Medulla oblongata (tissue), 1 donor: ENCODE measurements around the gene ENTPD1.
"Not testable (repeated sequence)": the region's sequence is repeated elsewhere in the genome, so short reads cannot be mapped to it uniquely, and the experiment has no call there.

Experiments
- DNase-seq: peaks from one replicate; pipeline ENCODE4 v3.0.0-alpha.2; 2015; ENCODE audit errors: extremely low spot score

ENTPD1 gene

DNA sequence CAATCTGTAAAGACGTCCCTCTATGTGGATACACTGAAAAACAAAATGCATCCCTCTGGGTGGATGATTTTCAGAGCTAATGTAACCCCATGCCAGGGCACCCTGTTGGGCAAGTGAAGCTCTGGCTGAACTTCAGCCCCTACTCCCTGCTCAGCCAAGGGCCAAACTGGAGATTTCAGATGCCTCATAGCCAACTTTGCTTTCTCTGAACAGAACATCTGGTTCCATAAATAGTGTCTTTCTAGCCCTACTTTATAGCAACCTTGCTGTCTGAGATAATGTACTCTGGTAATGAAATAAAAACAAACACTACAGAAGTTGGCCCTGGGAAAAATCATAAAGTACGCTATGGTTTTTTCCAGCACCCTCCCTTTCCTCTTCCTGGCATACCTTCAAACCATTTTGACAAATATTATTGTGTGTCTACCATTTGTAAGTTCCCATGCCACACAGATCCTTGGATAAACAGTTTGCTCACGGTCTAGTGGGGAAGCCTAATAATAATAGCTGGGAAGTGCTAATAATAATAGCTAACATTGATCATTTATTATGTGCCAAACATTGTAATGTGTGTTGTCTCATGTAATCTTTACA, 3.4 kb downstream of the ENTPD1 start:
- no peak for DNase-seq

GRCh38 chr10:95761939-95762492, 6.1 kb downstream of the ENTPD1 start:
- no peak for DNase-seq

- DNase-seq: no peak
These were observed 12.1 kb downstream of the ENTPD1 start for GRCh38 chr10:95767884-95768556.

DNA sequence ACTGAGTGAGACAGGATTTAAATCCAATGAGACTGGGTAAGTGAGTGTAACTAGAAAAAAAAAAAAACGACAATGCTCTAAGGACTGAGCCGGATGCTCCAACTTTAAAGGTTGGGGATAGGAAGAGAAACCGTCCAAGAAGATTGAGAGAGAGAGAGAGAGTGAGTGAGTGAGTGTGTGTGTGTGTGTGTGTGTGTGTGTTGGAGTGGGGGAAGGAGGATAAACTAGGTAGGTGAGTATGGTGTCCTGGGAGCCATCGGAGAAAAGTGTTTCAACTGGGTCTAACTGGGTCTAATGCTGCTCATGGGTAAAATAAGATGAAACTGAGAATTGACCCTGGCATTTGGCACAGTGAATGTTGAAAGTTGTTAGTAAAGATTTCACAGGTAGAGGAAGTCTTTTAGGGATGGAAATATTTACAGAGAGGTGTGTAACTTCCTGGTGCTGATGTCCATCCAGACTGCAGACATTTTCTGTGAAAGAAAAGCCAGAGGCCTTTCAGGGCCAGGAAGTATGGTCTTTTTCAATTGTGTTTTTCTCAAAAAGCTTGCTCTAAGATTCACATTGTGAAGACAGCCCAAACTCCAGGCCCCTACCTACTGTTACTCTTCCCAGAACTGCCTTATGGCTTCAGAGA, 14.2 kb downstream of the ENTPD1 start:
- DNase-seq: no peak

- DNase-seq: not testable (repeated sequence)
These were observed 17.5 kb downstream of the ENTPD1 start for GRCh38 chr10:95773454-95773853.

- DNase-seq: not testable (repeated sequence)
These were observed 21.7 kb downstream of the ENTPD1 start for GRCh38 chr10:95777638-95778037.

- DNase-seq: no peak
These were observed 26.4 kb downstream of the ENTPD1 start for GRCh38 chr10:95782318-95782717.

DNA sequence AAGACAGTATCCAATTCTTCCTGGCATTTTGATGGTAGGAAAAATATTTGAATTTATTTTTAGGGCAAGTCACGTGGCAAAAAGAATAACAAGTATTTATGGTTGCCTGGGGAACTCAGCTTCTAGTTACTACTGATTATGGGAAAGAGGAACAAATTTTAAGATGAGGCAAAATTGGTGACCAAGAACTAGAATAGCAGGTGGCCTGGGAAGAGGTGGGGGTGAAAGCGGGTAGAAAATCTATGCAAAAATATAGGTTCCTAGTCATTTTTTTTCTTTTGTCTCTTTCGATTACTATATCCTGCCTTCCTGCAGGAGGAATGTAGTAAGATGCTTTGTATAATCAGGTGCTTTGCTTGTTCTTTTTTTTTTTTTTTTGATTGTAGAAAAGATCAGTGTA, 27.8 kb downstream of the ENTPD1 start:
- DNase-seq: no peak

DNA sequence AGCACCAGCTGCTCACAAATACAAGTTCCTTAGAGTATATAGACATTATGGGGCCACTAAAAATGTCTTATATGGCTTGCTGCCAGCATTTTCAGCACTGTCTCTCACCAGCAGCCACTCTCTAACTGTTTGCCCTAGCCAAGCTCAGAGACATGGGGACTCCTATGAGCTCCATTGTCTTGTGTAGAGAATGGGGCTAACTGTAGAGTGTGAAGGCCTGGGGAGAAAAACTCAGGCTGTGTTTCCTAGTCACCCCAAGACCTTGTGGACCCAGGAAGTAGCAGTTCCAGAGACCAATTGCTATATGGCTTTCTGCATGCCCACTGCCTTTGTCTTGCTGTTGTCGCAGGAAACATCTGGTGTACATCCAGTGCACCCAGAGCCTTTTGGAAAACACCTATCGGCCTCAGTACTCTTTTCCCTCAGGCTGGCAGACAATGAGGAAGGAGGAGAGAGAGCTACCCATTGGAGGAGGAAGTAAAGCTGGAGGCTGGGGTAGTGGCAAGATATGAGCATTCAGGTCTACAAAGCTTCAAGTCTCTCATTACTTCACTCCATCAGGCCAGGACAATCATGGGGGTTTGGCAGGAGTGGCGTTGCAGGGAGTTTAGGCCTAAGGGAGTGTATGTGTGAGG, 28.4 kb downstream of the ENTPD1 start:
- DNase-seq: no peak

GRCh38 chr10:95785317-95785716, 29.4 kb downstream of the ENTPD1 start:
- no peak for DNase-seq

DNA sequence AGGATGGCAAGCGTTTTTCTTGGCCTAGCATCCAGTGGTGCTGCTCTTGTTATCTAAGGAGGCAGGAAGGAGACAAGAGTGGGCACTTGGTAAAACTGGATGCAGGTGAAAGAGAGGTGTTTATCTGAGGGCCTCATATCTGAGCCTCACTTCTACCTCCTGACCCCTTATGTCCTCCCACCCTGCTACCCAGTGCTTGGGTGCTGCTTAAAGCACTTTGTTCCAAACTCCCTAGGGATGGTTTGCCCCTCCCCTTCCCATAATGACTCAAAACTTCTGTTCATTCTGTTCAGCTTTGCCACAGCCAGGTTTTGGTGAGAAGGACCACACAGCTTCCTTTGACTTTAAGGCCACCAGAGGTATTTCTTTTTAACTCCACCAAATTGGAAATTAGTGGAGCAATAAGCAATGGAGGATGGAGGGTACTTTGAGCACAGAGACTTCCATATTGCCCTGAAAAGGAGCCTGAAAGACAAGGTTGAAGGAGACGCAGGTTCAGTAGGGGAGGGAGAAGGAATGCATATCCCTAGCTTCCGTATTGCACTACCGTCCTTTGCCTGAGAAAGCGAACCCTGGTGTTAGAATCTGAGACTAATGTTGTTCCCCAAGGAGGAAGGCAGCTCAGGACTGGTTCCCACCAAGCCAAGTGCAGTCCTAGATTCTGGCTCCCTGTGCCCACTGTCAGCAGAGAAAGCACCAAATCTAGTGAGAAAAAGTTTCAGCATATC, 30.1 kb downstream of the ENTPD1 start:
- no peak for DNase-seq

DNA sequence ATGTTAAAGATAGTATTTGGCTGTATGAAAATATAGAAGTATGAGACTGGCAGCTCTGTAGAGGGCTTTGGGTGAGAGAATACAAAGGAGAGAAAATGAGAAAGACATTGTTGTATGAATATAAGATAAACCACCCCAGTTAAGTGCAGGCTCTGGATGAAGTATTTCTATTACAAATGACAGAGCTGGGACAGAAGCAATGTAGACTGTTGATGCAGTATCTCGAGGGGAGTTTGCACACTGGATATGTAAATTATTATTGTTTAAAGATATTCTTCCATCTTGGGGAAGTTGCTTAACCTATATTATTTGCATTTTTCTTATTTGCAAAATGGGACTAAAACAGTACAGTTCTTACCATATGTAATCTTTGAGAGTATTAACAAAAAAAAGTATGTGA, 31.5 kb downstream of the ENTPD1 start:
- no peak for DNase-seq

GRCh38 chr10:95788830-95789229, 32.9 kb downstream of the ENTPD1 start:
- no peak for DNase-seq

- DNase-seq: no peak
These were observed 33.9 kb downstream of the ENTPD1 start for GRCh38 chr10:95789902-95790301.

DNA sequence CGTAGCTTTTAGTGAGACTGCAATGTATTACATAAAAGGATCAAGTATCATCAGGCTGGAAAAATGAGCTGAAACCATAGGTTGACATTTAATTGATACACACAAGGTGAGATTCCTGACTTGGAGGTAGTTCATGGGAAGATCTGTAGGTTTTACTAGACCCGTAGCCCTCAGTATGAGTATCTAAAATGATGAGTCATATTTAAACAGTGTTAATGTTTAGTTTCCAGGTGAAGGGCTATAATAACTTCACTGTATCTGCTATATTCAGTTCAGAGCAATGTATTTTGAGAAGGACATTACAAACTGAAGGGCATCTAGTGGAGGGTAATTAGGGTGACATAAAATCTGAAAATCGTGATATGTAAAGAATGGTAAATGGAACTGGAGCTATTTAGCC, 35.0 kb downstream of the ENTPD1 start:
- no peak for DNase-seq

GRCh38 chr10:95791425-95791979, 35.5 kb downstream of the ENTPD1 start:
- no peak for DNase-seq

GRCh38 chr10:95792211-95792780, 36.3 kb downstream of the ENTPD1 start:
- no peak for DNase-seq

- peak; percentile 84 for DNase-seq
These were observed 36.9 kb downstream of the ENTPD1 start for GRCh38 chr10:95792874-95793285.

DNA sequence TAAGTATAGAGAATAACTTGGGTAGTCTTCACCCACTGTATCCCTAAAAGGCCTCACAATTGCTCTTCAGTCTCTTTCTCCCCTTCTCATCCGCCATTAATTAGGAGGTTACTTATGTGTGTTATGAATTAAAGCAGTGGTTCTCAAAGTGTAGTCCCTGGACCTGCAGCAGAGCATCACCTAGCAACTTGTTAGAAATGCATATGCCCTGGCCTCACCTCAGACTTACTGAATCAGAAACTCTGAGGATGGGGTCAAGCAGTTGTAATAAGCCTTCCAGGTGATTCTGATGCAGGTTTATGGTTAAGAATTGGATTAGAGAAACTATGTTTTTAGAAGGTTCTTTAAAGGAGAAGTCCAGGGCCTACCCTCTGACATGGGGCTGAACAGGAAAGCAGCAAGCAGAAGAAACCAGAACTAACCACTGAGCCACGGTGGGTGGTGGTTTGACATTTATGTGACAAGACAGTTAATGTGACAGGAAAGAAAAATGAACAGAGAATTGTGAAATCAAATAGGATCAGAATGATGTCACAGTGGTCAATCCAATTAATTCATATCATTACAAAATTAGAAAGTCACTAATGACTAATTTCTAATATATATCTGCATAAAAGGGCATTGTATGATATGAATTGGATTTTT, 37.6 kb downstream of the ENTPD1 start:
- peak; percentile 45 for DNase-seq

DNA sequence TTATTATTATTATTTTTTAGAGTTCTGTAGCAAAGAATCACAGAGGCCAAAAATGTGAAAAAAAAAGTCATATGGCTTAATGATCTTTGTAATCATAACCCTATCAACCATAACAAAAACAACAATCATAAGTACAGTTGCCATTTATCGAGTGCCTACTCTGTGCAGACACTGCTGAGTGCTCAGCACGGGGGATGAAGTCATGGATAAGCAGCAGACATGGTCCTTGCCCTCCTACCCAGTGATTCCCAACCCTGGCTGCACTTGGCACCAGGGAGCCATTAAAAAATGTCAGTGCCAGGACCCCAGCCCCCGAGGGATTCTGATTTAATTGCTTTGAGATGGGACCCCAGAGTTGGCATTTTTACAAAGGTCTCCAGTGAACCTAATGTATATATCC, 38.2 kb downstream of the ENTPD1 start:
- DNase-seq: no peak

- no peak for DNase-seq
These were observed 39.6 kb downstream of the ENTPD1 start for GRCh38 chr10:95795602-95796001.
